IMR-90 (cell line): ENCODE data around the gene INO80E. TPM values are rescaled to one million over a fixed set of nuclear protein-coding genes. Genes with fewer than 3 reads are reported as not detected.

Experiments
- ATAC-seq: fragments of 200-7000 bp; cut with Tn5 transposase; 2 replicates; pipeline ENCODE4 v1.9.1; 2020; ENCODE audit warnings: low read depth, mild to moderate bottlenecking, moderate library complexity
- BruUV-seq: library from RNA; stranded (reverse); fragments of 400-500 nt; replicated peaks from 2 replicates; lab custom pipeline; 2021; lab: Mats Ljungman, UMichigan
- CTCF ChIA-PET: fragments of 300-600 bp; formaldehyde crosslinking; extraction: SDS; loops from one replicate; lab custom pipeline; 2021; ENCODE audit warnings: antibody characterized with exemption; lab: Yijun Ruan, JAX
- POLR2A ChIA-PET: fragments of 300-600 bp; sonication (Branson Sonifier 250); formaldehyde crosslinking; loops from one replicate; lab custom pipeline; 2022; ENCODE audit warnings: antibody characterized with exemption; ENCODE audit not compliant: unreplicated experiment; lab: Charles Lee
- DNase-seq: peaks from one replicate; pipeline ENCODE4 v3.0.0; 2013
- H2AFZ ChIP-seq: replicated peaks from 2 replicates; pipeline ENCODE3; 2013; ENCODE audit warnings: low read length, mild to moderate bottlenecking; ENCODE audit not compliant: poor library complexity
- H2AK5ac ChIP-seq: 2 replicates; pipeline ENCODE4 v1.6.1; 2013; ENCODE audit warnings: low read depth, low read length, inconsistent platforms
- H2AK9ac ChIP-seq: replicated peaks from 2 replicates; pipeline ENCODE3; 2013; ENCODE audit warnings: mild to moderate bottlenecking, low read depth, low read length, moderate library complexity; ENCODE audit not compliant: poor library complexity
- H2BK120ac ChIP-seq: 2 replicates; pipeline ENCODE4 v1.6.1; 2013; ENCODE audit warnings: low read depth, low read length, inconsistent platforms
- H2BK15ac ChIP-seq: 3 replicates; pipeline ENCODE4 v1.6.1; 2013; ENCODE audit warnings: low read depth, low read length, inconsistent platforms
- H2BK20ac ChIP-seq: 2 replicates; pipeline ENCODE4 v1.6.1; 2013; ENCODE audit warnings: low read depth, mild to moderate bottlenecking, inconsistent platforms, low read length, moderate library complexity
- H2BK5ac ChIP-seq: 2 replicates; pipeline ENCODE4 v1.6.1; 2013; ENCODE audit warnings: mild to moderate bottlenecking, low read depth, low read length, inconsistent platforms; ENCODE audit not compliant: poor library complexity, severe bottlenecking
- H3K14ac ChIP-seq: replicated peaks from 2 replicates; pipeline ENCODE4 v1.6.1; 2013; ENCODE audit warnings: low read depth, low read length, inconsistent platforms
- H3K18ac ChIP-seq: 2 replicates; pipeline ENCODE4 v1.6.1; 2013; ENCODE audit warnings: low read depth, low read length, control low read depth
- H3K23ac ChIP-seq: 2 replicates; pipeline ENCODE4 v1.6.1; 2013; ENCODE audit warnings: low read depth, low read length, inconsistent platforms
- H3K27ac ChIP-seq: 2 replicates; pipeline ENCODE4 v1.5.1; 2013; ENCODE audit warnings: mild to moderate bottlenecking, control low read depth, low read length; ENCODE audit not compliant: insufficient read depth
- H3K27me3 ChIP-seq: 2 replicates; pipeline ENCODE4 v1.6.1; 2013; ENCODE audit warnings: low read length; ENCODE audit not compliant: control insufficient read depth, insufficient read depth
- H3K36me3 ChIP-seq: 2 replicates; pipeline ENCODE4 v1.6.1; 2013; ENCODE audit warnings: low read length, mixed read lengths; ENCODE audit not compliant: control insufficient read depth, insufficient read depth
- H3K4ac ChIP-seq: 2 replicates; pipeline ENCODE4 v1.6.1; 2013; ENCODE audit warnings: low read depth, low read length, inconsistent platforms
- H3K4me1 ChIP-seq: 2 replicates; pipeline ENCODE4 v1.6.1; 2013; ENCODE audit warnings: low read length, mixed read lengths; ENCODE audit not compliant: control insufficient read depth, insufficient read depth
- H3K4me2 ChIP-seq: 2 replicates; pipeline ENCODE4 v1.6.1; 2013; ENCODE audit warnings: low read depth, mild to moderate bottlenecking, control low read depth, low read length, moderate library complexity
- H3K4me3 ChIP-seq: 2 replicates; pipeline ENCODE4 v1.5.1; 2013; ENCODE audit warnings: low read depth, mild to moderate bottlenecking, control low read depth, low read length, moderate library complexity; ENCODE audit not compliant: insufficient read depth
- H3K56ac ChIP-seq: 2 replicates; pipeline ENCODE4 v1.6.1; 2013; ENCODE audit warnings: low read length, inconsistent platforms; ENCODE audit not compliant: insufficient read depth; ENCODE audit errors: extremely low read depth
- H3K79me1 ChIP-seq, 2 experiments: 2 replicates each; pipeline ENCODE4 v1.6.1; 2013; ENCODE audit warnings: low read length in 2 of 2, inconsistent platforms in 1 of 2, low read depth in 1 of 2
- H3K9ac ChIP-seq: 2 replicates; pipeline ENCODE4 v1.6.1; 2013; ENCODE audit warnings: low read depth, low read length, control low read depth
- H3K9me1 ChIP-seq: 2 replicates; pipeline ENCODE4 v1.6.1; 2013; ENCODE audit warnings: low read length, inconsistent platforms; ENCODE audit not compliant: insufficient read depth
- H3K9me3 ChIP-seq: 2 replicates; pipeline ENCODE4 v1.6.1; 2013; ENCODE audit warnings: low read length; ENCODE audit not compliant: control insufficient read depth, insufficient read depth
- H4K20me1 ChIP-seq: 2 replicates; pipeline ENCODE4 v1.6.1; 2013; ENCODE audit warnings: low read length, inconsistent platforms; ENCODE audit not compliant: insufficient read depth
- H4K5ac ChIP-seq: 2 replicates; pipeline ENCODE4 v1.6.1; 2013; ENCODE audit warnings: mild to moderate bottlenecking, low read depth, low read length, control low read depth
- H4K8ac ChIP-seq, 2 experiments: 2 replicates each; pipeline ENCODE4 v1.6.1; 2013; ENCODE audit warnings: low read depth in 2 of 2, low read length in 2 of 2, control low read depth in 1 of 2, inconsistent platforms in 1 of 2
- H4K91ac ChIP-seq: 2 replicates; pipeline ENCODE4 v1.6.1; 2013; ENCODE audit warnings: low read depth, low read length, inconsistent platforms; ENCODE audit not compliant: insufficient read depth
- ELK1 ChIP-seq: fragments of 150-350 bp; IDR thresholded peaks from 2 replicates; pipeline ENCODE4 v1.6.1; 2016; ENCODE audit warnings: low read depth, mild to moderate bottlenecking, low read length, moderate library complexity, borderline replicate concordance
- MAFK ChIP-seq: IDR thresholded peaks from 2 replicates; pipeline ENCODE4 v1.6.1; 2012; ENCODE audit warnings: low read depth, low read length, improper control_type of control experiment
- NFE2L2 ChIP-seq: fragments of 150-350 bp; IDR thresholded peaks from 2 replicates; pipeline ENCODE4 v1.6.1; 2016; ENCODE audit warnings: low read depth, mild to moderate bottlenecking, low read length
- RCOR1 ChIP-seq: IDR thresholded peaks from 2 replicates; pipeline ENCODE4 v1.6.1; 2012; ENCODE audit warnings: mild to moderate bottlenecking, low read length, improper control_type of control experiment; ENCODE audit not compliant: insufficient replicate concordance
- WGBS, 2 experiments: methylation state at CpG; one replicate each; pipeline versions ENCODE4 v1.1.5 to v1.1.7; 2013; ENCODE audit warnings: missing lambda C conversion rate in 2 of 2; ENCODE audit not compliant: insufficient read length in 1 of 2; ENCODE audit errors: extremely low coverage in 2 of 2; 5-methylcytosine and 5-hydroxymethylcytosine counted together
- dilution Hi-C: fragments of 300-500 bp; cut with HindIII; formaldehyde crosslinking; loops from one replicate; pipeline ENCODE4 v1.14.3; 2018; ENCODE audit warnings: low sequenced_read_pairs; ENCODE audit not compliant: unreplicated experiment
- in situ Hi-C: fragments of 300-500 bp; cut with MboI; formaldehyde crosslinking; loops from 3 replicates; pipeline ENCODE4 v1.14.3; 2019; ENCODE audit warnings: low sequenced_read_pairs, inconsistent platforms, mixed read lengths
- intact Hi-C: fragments of 100-400 bp; cut with micrococcal nuclease; formaldehyde crosslinking; loops from 2 replicates; pipeline ENCODE4 v1.10.0; 2022
- polyA plus RNA-seq, 3 experiments: library from polyadenylated mRNA; depleted of rRNA; stranded (reverse); fragments of >200 nt; gene quantifications; 2 replicates each; pipeline ENCODE4 v1.2.3, GENCODE V29; 2012; ENCODE audit warnings: low replicate concordance in 1 of 3
- total RNA-seq: library from RNA; depleted of rRNA; stranded (reverse); fragments of >200 nt; gene quantifications from 2 replicates; pipeline ENCODE4 v1.2.3, GENCODE V29; 2012

Gene INO80E
- total and polyA plus RNA-seq, 2 of the 4 experiments (the other 2 are of a cell fraction): 40.9 to 42.1 TPM

DNA sequence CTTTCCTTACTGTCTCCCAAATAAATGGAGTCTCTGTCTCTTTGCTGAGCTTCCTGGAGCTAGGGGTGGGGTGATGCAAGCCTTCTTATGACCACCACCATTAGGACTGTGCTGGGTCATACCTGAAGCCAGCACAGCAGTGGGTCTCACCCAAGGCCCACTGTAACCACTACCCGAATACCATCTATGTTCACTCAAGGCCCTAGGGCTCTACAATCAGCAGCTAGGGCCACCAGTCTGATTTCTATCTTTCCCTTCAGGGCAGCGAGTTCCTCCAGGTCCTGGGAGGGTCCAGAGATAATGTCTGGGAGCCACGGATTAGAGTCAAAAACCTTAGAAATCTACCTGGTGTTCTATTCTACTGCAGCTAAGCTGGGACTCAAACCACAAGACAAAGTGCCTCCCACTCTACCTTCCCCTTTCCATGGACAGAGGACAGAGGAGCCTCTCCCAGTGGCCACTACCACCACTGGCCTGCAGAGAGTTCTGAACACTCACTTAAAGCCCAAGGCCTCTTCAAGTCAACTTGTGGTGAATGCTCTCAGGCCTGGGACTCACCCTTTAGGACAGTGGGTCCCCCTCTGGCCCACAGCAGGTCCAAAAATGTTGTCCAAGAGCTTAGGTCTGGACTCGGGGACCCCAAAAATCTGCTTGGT lies 45.1 kb upstream of the INO80E start:
- H3K18ac ChIP-seq: no peak overlapping the region
- no peak overlapping the region for H2BK20ac ChIP-seq
- no peaks in the 10 kb centered on the region for H3K27me3 ChIP-seq
- BruUV-seq: no TSS peak
- H2AFZ ChIP-seq: no peak overlapping the region
- no peak overlapping the region for H2BK15ac ChIP-seq
- dilution Hi-C loops: no loop called here
- H2BK5ac ChIP-seq: no peak overlapping the region
- no peaks in the 10 kb centered on the region for H3K9me1 ChIP-seq
- H3K23ac ChIP-seq: no peak overlapping the region
- H3K14ac ChIP-seq: no peak overlapping the region
- no peaks in the 10 kb centered on the region for H4K20me1 ChIP-seq
- H3K9ac ChIP-seq: no peak overlapping the region
- POLR2A ChIA-PET: interaction anchor here (1.0 kb wide), 1 partner anchor 23 kb away, joined by 4 read pairs; the partner anchor contains the start of gene TAOK2
- no peaks in the 10 kb centered on the region for H3K79me1 ChIP-seq
- in situ Hi-C loops: no loop called here
- no peaks in the 10 kb centered on the region for H3K4me1 ChIP-seq
- H2BK120ac ChIP-seq: no peak overlapping the region
- 50% methylated on average over 2 of the region's 4 CpGs; no CpG with 5 or more reads in 1 of the 2 experiments for WGBS, 2 experiments
- H3K36me3 ChIP-seq: no peaks in the 10 kb centered on the region
- H3K9me3 ChIP-seq: no peaks in the 10 kb centered on the region
- H4K5ac ChIP-seq: no peak overlapping the region
- intact Hi-C loops: no loop called here
- no peak overlapping the region for H3K56ac ChIP-seq
- H3K27ac ChIP-seq: no peak overlapping the region
- ATAC-seq: no peak
- CTCF ChIA-PET: no interaction called here
- no peak overlapping the region for H4K8ac ChIP-seq
- no peak overlapping the region for H3K4me2 ChIP-seq
- no peak overlapping the region for H4K91ac ChIP-seq
- DNase-seq: no peak
- no peak overlapping the region for H3K4ac ChIP-seq
- no peak overlapping the region for H2AK9ac ChIP-seq
- H2AK5ac ChIP-seq: no peak overlapping the region
- no peak overlapping the region for H3K4me3 ChIP-seq
- TF ChIP-seq ELK1 (no peak), MAFK (no peak), NFE2L2 (no peak), RCOR1 (no peak)
